DND-41 (cell line): ENCODE measurements around the gene FGA.

Experiments used
- CTCF ChIP-seq: IDR thresholded peaks from 2 replicates; pipeline ENCODE4 v1.5.1; 2012; ENCODE audit warnings: borderline replicate concordance, low read length, moderate library complexity, mild to moderate bottlenecking; ENCODE audit not compliant: poor library complexity, severe bottlenecking; ENCODE audit errors: extremely low read depth
- EZH2 ChIP-seq: IDR thresholded peaks from 3 replicates; pipeline ENCODE4 v1.6.1; 2012; ENCODE audit warnings: borderline replicate concordance, low read depth, mild to moderate bottlenecking, moderate library complexity, low read length, inconsistent platforms; ENCODE audit not compliant: severe bottlenecking

- TF ChIP-seq EZH2 (no peak), CTCF (no peak)
Measured at GRCh38 chr4:154617820-154618317, 27.3 kb upstream of the FGA start.
